WERI-Rb-1 (cell line): Measurements from ENCODE around the gene ACTL10.

Experiments
- DNase-seq: peaks from one replicate; pipeline ENCODE4 v3.0.0-alpha.2; 2020
- H3K27ac ChIP-seq: fragments of 250-450 bp; sonication (Bioruptor Pico); 2 replicates; pipeline ENCODE4 v1.5.1; 2020; ENCODE audit warnings: mild to moderate bottlenecking, moderate library complexity
- H3K27me3 ChIP-seq: fragments of 250-450 bp; sonication (Bioruptor Pico); 2 replicates; pipeline ENCODE4 v1.5.1; 2021; ENCODE audit warnings: mild to moderate bottlenecking, low read depth, moderate library complexity; ENCODE audit not compliant: insufficient read depth, severe bottlenecking
- H3K36me3 ChIP-seq: fragments of 250-450 bp; sonication (Bioruptor Pico); 2 replicates; pipeline ENCODE4 v1.5.1; 2020; ENCODE audit warnings: mild to moderate bottlenecking, moderate library complexity
- H3K4me3 ChIP-seq: 2 replicates; pipeline ENCODE4 v1.5.1; 2011; ENCODE audit warnings: low read depth, mild to moderate bottlenecking, control low read depth, low read length
- H3K9me3 ChIP-seq: fragments of 250-450 bp; sonication (Bioruptor Pico); 2 replicates; pipeline ENCODE4 v1.5.1; 2021; ENCODE audit warnings: mild to moderate bottlenecking, moderate library complexity; ENCODE audit not compliant: severe bottlenecking
- CTCF ChIP-seq: IDR thresholded peaks from 2 replicates; pipeline ENCODE4 v1.5.1; 2011; ENCODE audit warnings: low read depth, mild to moderate bottlenecking, control low read depth, inconsistent platforms, low read length

ACTL10 gene

DNA sequence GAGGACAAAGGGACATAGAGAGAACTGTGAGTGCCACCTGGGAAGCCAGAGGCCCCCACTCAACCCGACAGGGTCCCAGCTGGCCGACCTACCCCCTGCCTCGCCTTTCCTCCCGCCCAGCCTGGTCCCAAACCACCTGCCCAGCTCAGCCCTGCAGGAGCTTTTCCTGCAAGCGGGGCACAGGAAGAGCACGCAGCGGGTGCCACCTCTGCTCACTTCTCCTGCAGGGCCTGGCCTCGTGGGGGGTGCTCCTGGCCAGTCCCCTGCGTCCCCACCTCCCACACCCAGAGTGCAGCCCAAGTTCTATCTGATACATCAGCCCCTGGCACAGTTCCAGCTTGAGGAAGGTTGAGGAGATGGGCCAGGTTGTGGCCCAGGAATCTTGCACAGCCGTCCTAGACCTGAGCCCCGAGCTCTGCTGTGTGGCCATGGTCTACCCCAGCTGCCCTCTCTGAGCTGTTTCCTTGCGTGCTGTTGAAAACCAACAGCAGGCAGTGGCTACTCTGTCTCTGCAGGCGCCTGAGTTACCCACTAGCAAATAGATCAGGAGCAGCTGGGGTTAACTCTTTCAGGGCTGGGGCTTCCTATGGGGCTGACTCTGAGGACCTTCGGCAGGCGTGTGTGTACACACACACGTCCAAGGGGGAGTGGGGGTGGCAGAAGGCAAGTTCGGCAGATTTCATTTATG is 5.8 kb downstream of the ACTL10 start:
- no peak for TF ChIP-seq CTCF
- Histone ChIP-seq H3K4me3 (peak overlapping the region; percentile 58), H3K36me3 (peaks cover 46% of the 10 kb centered on the region), H3K27me3 (no peaks in the 10 kb centered on the region), H3K27ac (peak overlapping the region; percentile 91), H3K9me3 (no peaks in the 10 kb centered on the region)
- DNase-seq = peak; percentile 76

DNA sequence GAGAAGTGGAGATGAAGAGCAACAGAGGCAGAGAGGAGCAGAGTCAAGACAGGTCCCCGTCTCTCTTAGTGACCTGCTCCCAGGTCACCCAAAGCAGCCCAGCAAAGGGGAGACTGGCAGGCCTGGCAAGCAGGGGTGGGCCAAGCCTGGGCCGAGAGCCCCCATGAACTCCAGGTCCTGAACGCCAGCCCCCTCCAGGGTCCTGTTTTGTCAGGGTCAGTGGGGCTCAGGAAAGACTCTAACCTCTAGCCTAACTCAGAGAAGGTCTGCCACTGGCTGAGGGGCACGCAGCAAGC is 6.3 kb downstream of the ACTL10 start:
- no peak for DNase-seq
- H3K4me3 ChIP-seq = peak overlapping the region; percentile 58
- no peak for TF ChIP-seq CTCF
- H3K27me3 ChIP-seq = no peaks in the 10 kb centered on the region
- H3K9me3 ChIP-seq = no peaks in the 10 kb centered on the region
- H3K36me3 ChIP-seq = peaks cover 49% of the 10 kb centered on the region
- H3K27ac ChIP-seq = peak overlapping the region; percentile 91

DNA sequence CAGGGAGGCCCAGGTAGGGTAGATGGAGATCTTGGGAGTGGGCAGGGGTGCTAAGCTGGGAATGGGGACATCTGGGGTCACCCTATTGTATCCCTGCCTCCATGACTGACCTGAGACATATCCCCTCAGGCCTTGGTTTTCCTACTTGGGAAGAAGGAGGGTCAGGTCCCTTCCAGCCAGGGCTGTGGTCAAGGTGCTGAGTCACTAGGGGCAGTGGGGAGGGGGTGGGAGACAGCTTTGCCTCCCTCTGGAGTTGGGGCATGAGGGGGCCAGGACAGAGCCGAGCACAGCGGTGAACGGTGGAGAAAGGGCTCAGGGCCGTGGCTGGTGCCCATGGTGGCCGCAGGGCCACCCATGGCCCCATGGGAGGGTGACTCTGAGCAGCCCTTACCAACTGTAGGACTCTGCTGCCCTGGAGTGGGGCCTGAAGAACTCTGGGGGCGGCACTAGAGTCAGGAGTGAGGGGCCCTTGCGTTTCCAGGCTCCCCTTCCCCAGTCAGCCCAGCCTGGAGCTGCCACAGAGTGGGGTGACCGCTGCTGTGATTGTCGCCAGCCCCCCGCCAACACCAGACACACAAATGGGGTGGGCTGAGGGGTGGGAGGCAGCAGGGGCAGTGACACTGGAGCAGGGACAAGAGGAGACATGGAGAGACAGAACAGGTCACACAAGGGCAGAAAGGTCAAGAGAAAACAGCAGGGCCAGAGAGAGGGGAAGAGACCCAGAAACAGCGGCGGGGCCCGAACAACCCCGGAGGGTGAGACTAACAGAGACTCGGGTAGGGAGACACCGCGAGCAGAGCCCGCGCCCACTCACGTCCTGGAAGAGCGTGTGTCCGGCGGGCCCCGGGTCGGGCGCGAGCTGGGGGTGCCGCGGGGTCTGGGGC is 6.9 kb downstream of the ACTL10 start:
- no peaks in the 10 kb centered on the region for H3K9me3 ChIP-seq
- peak overlapping the region; percentile 91 for H3K27ac ChIP-seq
- H3K27me3 ChIP-seq = no peaks in the 10 kb centered on the region
- no peak for TF ChIP-seq CTCF
- no peak for DNase-seq
- peaks cover 49% of the 10 kb centered on the region for H3K36me3 ChIP-seq
- H3K4me3 ChIP-seq = peak overlapping the region; percentile 58

DNA sequence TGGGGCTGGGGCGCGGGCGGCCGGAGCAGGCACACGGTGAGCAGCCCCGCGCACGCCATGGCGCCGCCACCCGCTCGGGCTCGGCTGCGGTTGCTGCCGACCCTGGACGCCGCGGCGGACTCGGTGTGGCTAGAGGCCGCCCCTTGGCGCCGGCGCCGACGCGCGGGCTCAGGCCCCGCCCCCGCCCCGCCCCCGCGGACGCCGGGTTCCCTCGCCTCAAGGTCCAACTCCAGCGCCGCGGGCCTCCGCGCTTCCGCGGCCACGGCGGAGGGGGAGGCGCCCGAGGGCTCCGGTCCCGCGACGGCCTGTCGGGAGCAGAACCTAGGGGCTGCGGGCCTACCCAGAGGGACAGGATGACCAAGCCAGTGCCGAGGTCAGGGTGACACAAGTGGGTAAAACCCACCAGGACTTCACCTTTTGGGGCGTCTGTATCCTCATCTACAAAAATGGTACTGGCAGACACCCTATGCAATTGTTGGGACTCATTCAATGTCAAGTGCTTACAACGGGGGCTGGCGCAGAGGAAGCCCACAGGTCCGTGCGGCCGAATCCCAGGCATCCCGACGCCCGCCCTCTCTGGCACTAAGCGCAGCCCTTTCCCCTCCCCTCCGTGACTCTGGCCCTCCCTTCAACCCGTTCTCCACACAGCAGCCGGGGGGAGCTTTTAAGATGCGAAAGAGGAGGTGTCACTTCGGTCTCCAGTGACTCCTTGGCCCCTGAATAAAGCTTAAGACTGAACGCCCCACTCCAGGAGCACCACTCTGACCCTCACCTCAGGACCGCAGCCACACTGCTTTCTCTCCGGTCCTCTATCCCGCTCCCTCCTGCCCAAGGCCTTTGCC is 7.8 kb downstream of the ACTL10 start, which contains the start of gene NECAB3:
Gene NECAB3, minus strand, starts transcription at position 135 of the 842 bp plus-strand sequence. Its CDS starts 76 bp downstream, at position 59.
- no peak for TF ChIP-seq CTCF
- DNase-seq = peak; percentile 82
- peak within 1 kb of the TSS; percentile 58 for H3K4me3 ChIP-seq
- peaks cover 52% of the 10 kb centered on the region for H3K36me3 ChIP-seq
- H3K27me3 ChIP-seq = no peaks in the 10 kb centered on the region
- peak within 1 kb of the TSS; percentile 91 for H3K27ac ChIP-seq
- H3K9me3 ChIP-seq = no peaks in the 10 kb centered on the region

DNA sequence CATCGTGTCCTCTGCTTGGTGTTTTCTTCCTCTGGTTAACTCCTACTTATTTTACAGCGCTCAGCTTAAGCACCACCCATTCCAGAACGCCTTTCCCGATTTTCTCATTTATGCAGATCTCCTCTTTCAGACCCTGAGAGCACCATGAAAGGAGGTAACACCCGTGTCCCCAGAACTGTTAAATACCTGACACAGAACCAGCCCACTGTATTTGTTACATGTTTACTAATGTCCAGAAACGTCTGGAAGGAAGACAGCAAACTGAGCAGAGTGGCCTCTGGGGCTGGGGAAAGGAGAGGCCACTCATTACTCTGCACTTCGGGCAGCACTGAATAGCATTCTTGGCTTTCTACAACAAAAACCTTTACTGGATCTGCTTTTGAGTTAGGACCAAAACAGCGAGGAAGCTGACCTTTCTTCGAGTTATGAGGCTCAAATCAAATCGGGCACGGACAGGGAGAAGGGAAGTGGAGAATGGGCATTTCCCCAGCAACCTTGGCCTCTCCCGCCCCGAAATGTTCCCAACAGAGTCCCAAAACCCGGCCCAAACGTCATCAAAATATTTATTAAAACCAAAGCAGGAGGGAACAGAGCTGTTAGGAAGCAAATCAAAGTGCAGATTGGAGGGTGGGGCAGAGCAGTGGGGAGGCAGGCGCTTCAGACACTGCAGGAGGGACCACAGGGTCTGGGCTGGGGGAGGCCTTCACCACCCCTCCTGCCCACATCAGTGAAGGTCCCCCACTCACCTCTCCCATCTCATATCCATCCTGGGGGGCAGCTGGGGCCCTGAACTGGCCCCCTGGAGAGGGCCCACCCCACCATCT is 8.6 kb downstream of the ACTL10 start:
- no peak for TF ChIP-seq CTCF
- Histone ChIP-seq H3K27ac (peak overlapping the region; percentile 74), H3K27me3 (no peaks in the 10 kb centered on the region), H3K36me3 (peaks cover 60% of the 10 kb centered on the region), H3K9me3 (no peaks in the 10 kb centered on the region), H3K4me3 (peak overlapping the region; percentile 50)
- DNase-seq = no peak
